ENCODE data around the gene PAK5. TPM values are rescaled to one million over a fixed set of nuclear protein-coding genes. Genes with fewer than 3 reads are reported as not detected.

Gene PAK5
- polyA plus RNA-seq, 1 donor (not counting 4 experiments of a cell fraction or from before 2014, with no cell fraction given): not detected

DNA sequence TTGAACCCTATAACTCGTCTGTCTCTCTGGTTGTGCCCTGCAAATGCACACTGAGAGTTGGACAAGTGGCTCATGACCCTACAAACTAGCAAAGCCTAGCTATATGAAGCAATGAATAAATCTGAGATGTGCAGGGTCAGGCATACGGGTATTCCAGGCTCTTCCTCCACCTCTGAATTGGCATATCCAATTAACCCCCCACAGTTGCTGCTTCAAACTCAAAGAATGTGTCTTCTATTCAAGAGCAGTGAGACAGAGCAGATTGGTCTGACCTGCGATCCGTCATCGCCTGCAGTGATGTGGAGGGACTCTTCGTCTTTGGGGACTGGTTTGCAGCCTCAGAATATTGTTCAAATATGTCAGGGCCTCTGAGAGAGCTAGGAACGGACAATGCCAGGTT is 264.7 kb downstream of the PAK5 start:
- dilution Hi-C loops (cut with MboI; ENCODE audit: extremely low pct_ligation_motif_present, low sequenced_read_pairs): no loop called here
- Histone ChIP-seq H3K9ac (ENCODE audit: control insufficient read depth, extremely low read depth, insufficient read depth, low read length) (no peak overlapping the region), H3K79me2 (ENCODE audit: control insufficient read depth, insufficient read depth, low read length) (no peaks in the 10 kb centered on the region), H3K27me3 (ENCODE audit: control insufficient read depth, extremely low read depth, insufficient read depth, low read length) (no peaks in the 10 kb centered on the region), H3K9me3 (ENCODE audit: control insufficient read depth, low read depth, low read length) (no peaks in the 10 kb centered on the region), H3K27ac (ENCODE audit: control insufficient read depth, insufficient read depth, low read length) (no peak overlapping the region), H3K4me1 (ENCODE audit: control insufficient read depth, extremely low read depth, insufficient read depth, low read length) (no peaks in the 10 kb centered on the region), H4K20me1 (ENCODE audit: control insufficient read depth, extremely low read depth, insufficient read depth, low read length) (no peaks in the 10 kb centered on the region), H2AFZ (ENCODE audit: control insufficient read depth, low read length) (no peak overlapping the region), H3K36me3 (ENCODE audit: control insufficient read depth in 2 of 2, extremely low read depth in 1 of 2, insufficient read depth in 2 of 2, low read length in 2 of 2) (no peaks in the 10 kb centered on the region), H3K9me1 (ENCODE audit: control insufficient read depth, extremely low read depth, insufficient read depth, low read length) (no peaks in the 10 kb centered on the region), H3K4me3 (ENCODE audit: control insufficient read depth in 2 of 3, extremely low read depth in 1 of 3, insufficient read depth in 2 of 3, low read depth in 1 of 3, low read length in 3 of 3) (no peak overlapping the region), H3K4me2 (ENCODE audit: control insufficient read depth, extremely low read depth, insufficient read depth, low read depth, low read length) (no peak overlapping the region)
- TF ChIP-seq, protein P1, sequence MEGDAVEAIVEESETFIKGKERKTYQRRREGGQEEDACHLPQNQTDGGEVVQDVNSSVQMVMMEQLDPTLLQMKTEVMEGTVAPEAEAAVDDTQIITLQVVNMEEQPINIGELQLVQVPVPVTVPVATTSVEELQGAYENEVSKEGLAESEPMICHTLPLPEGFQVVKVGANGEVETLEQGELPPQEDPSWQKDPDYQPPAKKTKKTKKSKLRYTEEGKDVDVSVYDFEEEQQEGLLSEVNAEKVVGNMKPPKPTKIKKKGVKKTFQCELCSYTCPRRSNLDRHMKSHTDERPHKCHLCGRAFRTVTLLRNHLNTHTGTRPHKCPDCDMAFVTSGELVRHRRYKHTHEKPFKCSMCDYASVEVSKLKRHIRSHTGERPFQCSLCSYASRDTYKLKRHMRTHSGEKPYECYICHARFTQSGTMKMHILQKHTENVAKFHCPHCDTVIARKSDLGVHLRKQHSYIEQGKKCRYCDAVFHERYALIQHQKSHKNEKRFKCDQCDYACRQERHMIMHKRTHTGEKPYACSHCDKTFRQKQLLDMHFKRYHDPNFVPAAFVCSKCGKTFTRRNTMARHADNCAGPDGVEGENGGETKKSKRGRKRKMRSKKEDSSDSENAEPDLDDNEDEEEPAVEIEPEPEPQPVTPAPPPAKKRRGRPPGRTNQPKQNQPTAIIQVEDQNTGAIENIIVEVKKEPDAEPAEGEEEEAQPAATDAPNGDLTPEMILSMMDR (optimal IDR thresholded peaks at IDR 0.05 in 1 of 3, IDR thresholded peaks at IDR 0.05 in 1 of 3, conservative IDR thresholded peaks at IDR 0.05 in 1 of 3; ENCODE audit: extremely low read depth in 1 of 3, insufficient read depth in 2 of 3, low read length in 3 of 3): no peak
- no peak for TF ChIP-seq EZH2 (IDR thresholded peaks at IDR 0.05; ENCODE audit: low read length)
- no peak for DNase-seq (ENCODE audit: low read depth, low spot score)
- no peak for FAIRE-seq

DNA sequence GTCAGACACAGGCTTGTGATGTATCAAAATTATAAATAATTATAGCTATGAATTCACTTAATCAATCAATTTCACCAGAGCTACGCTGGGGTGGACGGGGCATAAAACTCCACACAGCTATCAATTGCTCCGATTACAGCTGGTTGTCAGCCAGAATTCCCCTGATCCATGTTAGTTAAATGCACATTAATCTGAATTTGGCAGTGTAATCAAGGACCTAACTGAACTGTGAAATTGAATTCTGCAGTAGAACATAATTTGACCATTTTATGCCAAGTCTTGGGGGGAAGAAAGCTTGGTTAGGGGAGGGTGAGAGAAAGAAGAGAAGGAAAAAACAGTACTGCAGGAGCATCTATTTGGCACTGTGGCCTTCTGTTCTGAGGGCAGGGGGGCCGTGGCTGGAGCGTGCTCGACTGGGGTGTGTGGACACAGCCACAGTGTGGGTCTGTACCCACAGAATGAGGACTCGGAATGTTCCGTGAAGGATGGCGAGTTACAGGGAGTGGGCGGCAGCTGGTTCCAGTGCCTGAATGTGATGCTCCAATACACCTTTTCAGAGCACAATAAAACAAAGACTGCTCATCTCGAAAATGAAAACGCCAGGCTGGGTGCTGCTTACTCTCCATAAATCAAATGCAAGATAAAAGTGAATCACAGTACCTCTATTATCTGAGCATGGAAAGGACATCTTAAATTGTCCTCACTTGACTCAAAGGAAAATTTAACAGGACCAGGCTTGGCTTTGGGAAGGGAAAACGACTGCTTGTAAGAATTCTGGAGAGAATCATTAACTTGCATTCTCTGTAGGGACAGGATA is 265.3 kb downstream of the PAK5 start:
- FAIRE-seq: no peak
- no peak for DNase-seq (ENCODE audit: low read depth, low spot score)
- Histone ChIP-seq H2AFZ (ENCODE audit: control insufficient read depth, low read length) (no peak overlapping the region), H3K4me3 (ENCODE audit: control insufficient read depth in 2 of 3, extremely low read depth in 1 of 3, insufficient read depth in 2 of 3, low read depth in 1 of 3, low read length in 3 of 3) (no peak overlapping the region), H4K20me1 (ENCODE audit: control insufficient read depth, extremely low read depth, insufficient read depth, low read length) (no peaks in the 10 kb centered on the region), H3K9me1 (ENCODE audit: control insufficient read depth, extremely low read depth, insufficient read depth, low read length) (no peaks in the 10 kb centered on the region), H3K27ac (ENCODE audit: control insufficient read depth, insufficient read depth, low read length) (no peak overlapping the region), H3K36me3 (ENCODE audit: control insufficient read depth in 2 of 2, extremely low read depth in 1 of 2, insufficient read depth in 2 of 2, low read length in 2 of 2) (no peaks in the 10 kb centered on the region), H3K4me2 (ENCODE audit: control insufficient read depth, extremely low read depth, insufficient read depth, low read depth, low read length) (no peak overlapping the region), H3K4me1 (ENCODE audit: control insufficient read depth, extremely low read depth, insufficient read depth, low read length) (no peaks in the 10 kb centered on the region), H3K27me3 (ENCODE audit: control insufficient read depth, extremely low read depth, insufficient read depth, low read length) (no peaks in the 10 kb centered on the region), H3K9me3 (ENCODE audit: control insufficient read depth, low read depth, low read length) (no peaks in the 10 kb centered on the region), H3K9ac (ENCODE audit: control insufficient read depth, extremely low read depth, insufficient read depth, low read length) (no peak overlapping the region), H3K79me2 (ENCODE audit: control insufficient read depth, insufficient read depth, low read length) (no peaks in the 10 kb centered on the region)
- dilution Hi-C loops (cut with MboI; ENCODE audit: extremely low pct_ligation_motif_present, low sequenced_read_pairs): no loop called here
- TF ChIP-seq EZH2 (IDR thresholded peaks at IDR 0.05; ENCODE audit: low read length): no peak
- TF ChIP-seq, protein P1 (optimal IDR thresholded peaks at IDR 0.05 in 1 of 3, IDR thresholded peaks at IDR 0.05 in 1 of 3, conservative IDR thresholded peaks at IDR 0.05 in 1 of 3; ENCODE audit: extremely low read depth in 1 of 3, insufficient read depth in 2 of 3, low read length in 3 of 3): no peak
